HG03469 (cell line): ENCODE results near the gene CORT.
"Not testable (repeated sequence)": the region's sequence is repeated elsewhere in the genome, so short reads cannot be mapped to it uniquely, and the experiment has no call there.

Source experiments
- ATAC-seq: cut with Tn5 transposase; IDR thresholded peaks from one replicate; pipeline ENCODE4 v1.9.1; 2021; ENCODE audit warnings: mild to moderate bottlenecking, moderate library complexity, moderate number of reproducible peaks; ENCODE audit not compliant: unreplicated experiment

The CORT gene

GRCh38 chr1:10437052-10437451, 12.8 kb upstream of the CORT start:
- no peak for ATAC-seq

- ATAC-seq, result no peak
Measured at GRCh38 chr1:10438677-10439163, 11.1 kb upstream of the CORT start.

GRCh38 chr1:10440305-10440704, 9.5 kb upstream of the CORT start:
- no peak for ATAC-seq

- ATAC-seq, result no peak
Measured at GRCh38 chr1:10440794-10441193, 9.0 kb upstream of the CORT start.

GRCh38 chr1:10444248-10444647, 5.6 kb upstream of the CORT start:
- ATAC-seq, result no peak

GRCh38 chr1:10444795-10445397, 4.9 kb upstream of the CORT start:
- no peak for ATAC-seq

GRCh38 chr1:10446790-10447422, 2.9 kb upstream of the CORT start:
- no peak for ATAC-seq

GRCh38 chr1:10450156-10450814, 454 bp downstream of the CORT start:
- ATAC-seq, result no peak

GRCh38 chr1:10450836-10451235, 1.0 kb downstream of the CORT start:
- ATAC-seq, result no peak

- no peak for ATAC-seq
Measured at GRCh38 chr1:10451287-10451686, 1.5 kb downstream of the CORT start.

GRCh38 chr1:10456048-10456447, 6.2 kb downstream of the CORT start:
- ATAC-seq, result no peak

- no peak for ATAC-seq
Measured at GRCh38 chr1:10456661-10457060, 6.8 kb downstream of the CORT start.

- not testable (repeated sequence) for ATAC-seq
Measured at GRCh38 chr1:10457462-10457861, 7.6 kb downstream of the CORT start.

- ATAC-seq, result no peak
Measured at GRCh38 chr1:10457875-10458274, 8.0 kb downstream of the CORT start.

- ATAC-seq, result no peak
Measured at GRCh38 chr1:10459184-10459583, 9.4 kb downstream of the CORT start.

- no peak for ATAC-seq
Measured at GRCh38 chr1:10467078-10467477, 17.2 kb downstream of the CORT start.

GRCh38 chr1:10470043-10470442, 20.2 kb downstream of the CORT start:
- no peak for ATAC-seq

- ATAC-seq, result no peak
Measured at GRCh38 chr1:10471411-10472219, 21.8 kb downstream of the CORT start.

GRCh38 chr1:10472220-10473144, 22.7 kb downstream of the CORT start, which contains the start of gene DFFA:
Gene DFFA, minus strand, starts transcription at chr1:10472529. Its CDS starts 71 bp downstream, at chr1:10472458.
- ATAC-seq, result no peak

GRCh38 chr1:10473145-10473765, 23.4 kb downstream of the CORT start:
- no peak for ATAC-seq
